HCT116 (cell line): Measurements from ENCODE around the gene ABHD2. TPM values are rescaled to one million over a fixed set of nuclear protein-coding genes. Genes with fewer than 3 reads are reported as not detected.

ENCODE experiments used
- ATAC-seq: fragments of 200-7000 bp; cut with Tn5 transposase; 2 replicates; pipeline ENCODE4 v1.9.1; 2020; ENCODE audit warnings: mild to moderate bottlenecking, moderate library complexity
- BruUV-seq: library from RNA; stranded (reverse); fragments of 400-500 nt; replicated peaks from 2 replicates; lab custom pipeline; 2021; lab: Mats Ljungman, UMichigan
- CTCF ChIA-PET: fragments of 300-600 bp; sonication (Branson Sonifier 250); formaldehyde crosslinking; loops from one replicate; lab custom pipeline; 2021; ENCODE audit warnings: antibody characterized with exemption; lab: Charles Lee
- POLR2A ChIA-PET: fragments of 300-600, 350-600 bp; sonication (Branson Sonifier 250); formaldehyde crosslinking; loops from one replicate; lab custom pipeline; 2021; ENCODE audit warnings: antibody characterized with exemption; lab: Charles Lee
- RAD21 ChIA-PET, 2 experiments: fragments of 300-600 bp; sonication (Branson Sonifier 250); formaldehyde crosslinking; loops; one replicate each; lab custom pipeline; 2023; ENCODE audit warnings: low total read pairs in 2 of 2; ENCODE audit not compliant: uncharacterized antibody in 2 of 2, unreplicated experiment in 2 of 2, low non-redundant PET in 1 of 2; lab: Charles Lee
- DNase-seq: peaks from one replicate; pipeline ENCODE4 v3.0.0-alpha.2; 2010; ENCODE audit warnings: low read depth, low spot score
- H2AFZ ChIP-seq: fragments of 200-600 bp; shearing (Covaris generic), sonication (generic); 2 replicates; pipeline ENCODE4 v1.6.1; 2017; ENCODE audit warnings: low read depth, mixed run types, mixed read lengths, antibody characterized with exemption, low read length; ENCODE audit not compliant: poor library complexity, severe bottlenecking
- H3K27ac ChIP-seq: 2 replicates; pipeline ENCODE4 v1.5.1; 2012; ENCODE audit warnings: low read depth, low read length
- H3K27me3 ChIP-seq: fragments of 200-600 bp; sonication (generic); 2 replicates; pipeline ENCODE4 v1.6.1; 2016; ENCODE audit warnings: mixed run types, low read length, mixed read lengths; ENCODE audit not compliant: insufficient read depth
- H3K36me3 ChIP-seq, 2 experiments: fragments of 200-500 bp in 1 of 2; fragments of 200-600 bp in 1 of 2; sonication (Bioruptor generic) in 1 of 2; sonication (generic) in 1 of 2; 2 replicates each; pipeline versions ENCODE4 v1.5.1 to v1.6.1; 2014 to 2016; ENCODE audit warnings: low read length in 2 of 2, inconsistent platforms in 1 of 2, mixed read lengths in 1 of 2, mixed run types in 1 of 2; ENCODE audit not compliant: insufficient read depth in 2 of 2, control insufficient read depth in 1 of 2
- H3K4me1 ChIP-seq, 2 experiments: fragments of 200-600 bp in 1 of 2; sonication (generic) in 1 of 2; 2 replicates each; pipeline versions ENCODE4 v1.5.1 to v1.6.1; 2012 to 2017; ENCODE audit warnings: low read length in 2 of 2, inconsistent platforms in 1 of 2, mild to moderate bottlenecking in 1 of 2, mixed read lengths in 1 of 2, mixed run types in 1 of 2, moderate library complexity in 1 of 2; ENCODE audit not compliant: insufficient read depth in 2 of 2, control insufficient read depth in 1 of 2
- H3K4me2 ChIP-seq: fragments of 200-600 bp; sonication (generic); 2 replicates; pipeline ENCODE4 v1.6.1; 2017; ENCODE audit warnings: mixed run types, low read length, mixed read lengths
- H3K4me3 ChIP-seq, 2 experiments: fragments of 200-600 bp in 1 of 2; sonication (generic) in 1 of 2; replicated peaks in 1 of 2; 2 replicates each; pipeline ENCODE4 v1.5.1; 2011 to 2016; ENCODE audit warnings: low read length in 2 of 2, control low read depth in 1 of 2, low read depth in 1 of 2, mild to moderate bottlenecking in 1 of 2, mixed read lengths in 1 of 2, mixed run types in 1 of 2
- H3K79me2 ChIP-seq: fragments of 200-600 bp; sonication (generic); 2 replicates; pipeline ENCODE4 v1.6.1; 2017; ENCODE audit warnings: mild to moderate bottlenecking, mixed run types, low read length, moderate library complexity, mixed read lengths; ENCODE audit not compliant: insufficient read depth
- H3K9ac ChIP-seq: fragments of 200-600 bp; sonication (generic); 2 replicates; pipeline ENCODE4 v1.6.1; 2016; ENCODE audit warnings: low read length, mixed read lengths
- H3K9me2 ChIP-seq: fragments of 200-600 bp; sonication (generic), shearing (Covaris generic); 2 replicates; pipeline ENCODE4 v1.6.1; 2017; ENCODE audit warnings: mixed run types, mild to moderate bottlenecking, moderate library complexity; ENCODE audit not compliant: insufficient read depth
- H3K9me3 ChIP-seq, 2 experiments: fragments of 200-500 bp in 1 of 2; fragments of 200-600 bp in 1 of 2; sonication (Bioruptor generic) in 1 of 2; sonication (generic) in 1 of 2; 2 replicates each; pipeline ENCODE4 v1.6.1; 2014 to 2017; ENCODE audit warnings: low read length in 2 of 2, mixed read lengths in 2 of 2, inconsistent platforms in 1 of 2, low read depth in 1 of 2, mild to moderate bottlenecking in 1 of 2, mixed run types in 1 of 2, moderate library complexity in 1 of 2; ENCODE audit not compliant: control insufficient read depth in 1 of 2, insufficient read depth in 1 of 2
- H4K20me1 ChIP-seq: fragments of 200-600 bp; sonication (generic), shearing (Covaris generic); 2 replicates; pipeline ENCODE4 v1.6.1; 2017; ENCODE audit warnings: mixed run types, mild to moderate bottlenecking, moderate library complexity; ENCODE audit not compliant: insufficient read depth
- CBX3 ChIP-seq: IDR thresholded peaks from 2 replicates; pipeline ENCODE4 v1.6.1; 2012; ENCODE audit warnings: low read depth
- CEBPB ChIP-seq: IDR thresholded peaks from 2 replicates; pipeline ENCODE4 v1.6.1; 2012; ENCODE audit warnings: low read depth
- EGR1 ChIP-seq: IDR thresholded peaks from 2 replicates; pipeline ENCODE4 v1.6.1; 2012; ENCODE audit warnings: low read depth
- EZH2 ChIP-seq: fragments of 200-600 bp; sonication (generic); IDR thresholded peaks from 2 replicates; pipeline ENCODE4 v1.6.1; 2017; ENCODE audit warnings: antibody characterized with exemption, mixed run types
- FOSL1 ChIP-seq: IDR thresholded peaks from 2 replicates; pipeline ENCODE4 v1.6.1; 2012; ENCODE audit warnings: low read depth
- JUND ChIP-seq: IDR thresholded peaks from 2 replicates; pipeline ENCODE4 v1.6.1; 2012
- POLR2AphosphoS5 ChIP-seq: IDR thresholded peaks from 2 replicates; pipeline ENCODE4 v1.6.1; 2011; ENCODE audit warnings: mild to moderate bottlenecking, low read depth, low read length, moderate library complexity
- SIN3A ChIP-seq: IDR thresholded peaks from 2 replicates; pipeline ENCODE4 v1.6.1; 2012; ENCODE audit warnings: low read depth
- SRF ChIP-seq: IDR thresholded peaks from 2 replicates; pipeline ENCODE4 v1.6.1; 2012; ENCODE audit warnings: low read depth
- TCF7L2 ChIP-seq: IDR thresholded peaks from 2 replicates; pipeline ENCODE4 v1.7.0; 2011; ENCODE audit warnings: borderline replicate concordance, inconsistent platforms; ENCODE audit not compliant: insufficient read depth, insufficient read length; ENCODE audit errors: extremely low read depth
- YY1 ChIP-seq: IDR thresholded peaks from 2 replicates; pipeline ENCODE4 v1.6.1; 2011; ENCODE audit warnings: low read length, low read depth, moderate library complexity, mild to moderate bottlenecking; ENCODE audit not compliant: insufficient replicate concordance; ENCODE audit errors: extremely low read depth
- ZBTB33 ChIP-seq: IDR thresholded peaks from 2 replicates; pipeline ENCODE4 v1.6.1; 2011; ENCODE audit warnings: mild to moderate bottlenecking, low read length, moderate library complexity; ENCODE audit not compliant: insufficient replicate concordance; ENCODE audit errors: extremely low read depth
- ZNF274 ChIP-seq: fragments of 200-500 bp; sonication (Bioruptor generic); IDR thresholded peaks from 2 replicates; pipeline ENCODE4 v1.6.1; 2014; ENCODE audit warnings: mild to moderate bottlenecking, low read depth, low read length, inconsistent platforms
- intact Hi-C: fragments of 100-400 bp; cut with micrococcal nuclease; formaldehyde crosslinking; loops from 2 replicates; pipeline ENCODE4 v1.10.0; 2022
- total RNA-seq: library from RNA; stranded (reverse); gene quantifications from one replicate; pipeline ENCODE4 v1.2.1, GENCODE V29; 2021; ENCODE audit not compliant: unreplicated experiment
- TF ChIP-seq, protein P1 (sequence below): IDR thresholded peaks from 2 replicates; pipeline ENCODE4 v1.6.1; 2012; ENCODE audit warnings: low read depth
- TF ChIP-seq, protein P2 (sequence below), 3 experiments: fragments of 200-600 bp in 1 of 3; sonication (generic) in 1 of 3; IDR thresholded peaks in 2 of 3; conservative IDR thresholded peaks in 1 of 3; 2 replicates each; pipeline ENCODE4 v1.5.1; 2012 to 2017; ENCODE audit warnings: low read depth in 2 of 3, low read length in 2 of 3, antibody characterized with exemption in 1 of 3, borderline replicate concordance in 1 of 3, control low read depth in 1 of 3, mild to moderate bottlenecking in 1 of 3, mixed read lengths in 1 of 3, mixed run types in 1 of 3, moderate library complexity in 1 of 3; ENCODE audit not compliant: insufficient read depth in 1 of 3

Gene ABHD2
- total RNA-seq, 1 experiment from 2014 or later = 40.8 TPM

- BruUV-seq = no TSS peak
- Histone ChIP-seq H3K4me3 (no peak overlapping the region), H3K79me2 (no peaks in the 10 kb centered on the region), H3K9ac (no peak overlapping the region), H2AFZ (no peak overlapping the region), H3K27me3 (no peaks in the 10 kb centered on the region), H3K9me2 (no peaks in the 10 kb centered on the region), H3K9me3 (no peaks in the 10 kb centered on the region), H3K36me3 (no peaks in the 10 kb centered on the region), H3K27ac (no peak overlapping the region), H4K20me1 (no peaks in the 10 kb centered on the region; the same call in 1 of the 2 replicates), H3K4me1 (peaks cover 21 to 23% of the 10 kb centered on the region in 2 experiments), H3K4me2 (no peak overlapping the region)
- TF ChIP-seq SRF (no peak), CEBPB (no peak), FOSL1 (no peak), CBX3 (no peak), JUND (no peak), EZH2 (no peak), EGR1 (no peak), YY1 (no peak), ZBTB33 (no peak), SIN3A (no peak), POLR2AphosphoS5 (no peak), TCF7L2 (no peak), ZNF274 (no peak)
- TF ChIP-seq, protein P1, sequence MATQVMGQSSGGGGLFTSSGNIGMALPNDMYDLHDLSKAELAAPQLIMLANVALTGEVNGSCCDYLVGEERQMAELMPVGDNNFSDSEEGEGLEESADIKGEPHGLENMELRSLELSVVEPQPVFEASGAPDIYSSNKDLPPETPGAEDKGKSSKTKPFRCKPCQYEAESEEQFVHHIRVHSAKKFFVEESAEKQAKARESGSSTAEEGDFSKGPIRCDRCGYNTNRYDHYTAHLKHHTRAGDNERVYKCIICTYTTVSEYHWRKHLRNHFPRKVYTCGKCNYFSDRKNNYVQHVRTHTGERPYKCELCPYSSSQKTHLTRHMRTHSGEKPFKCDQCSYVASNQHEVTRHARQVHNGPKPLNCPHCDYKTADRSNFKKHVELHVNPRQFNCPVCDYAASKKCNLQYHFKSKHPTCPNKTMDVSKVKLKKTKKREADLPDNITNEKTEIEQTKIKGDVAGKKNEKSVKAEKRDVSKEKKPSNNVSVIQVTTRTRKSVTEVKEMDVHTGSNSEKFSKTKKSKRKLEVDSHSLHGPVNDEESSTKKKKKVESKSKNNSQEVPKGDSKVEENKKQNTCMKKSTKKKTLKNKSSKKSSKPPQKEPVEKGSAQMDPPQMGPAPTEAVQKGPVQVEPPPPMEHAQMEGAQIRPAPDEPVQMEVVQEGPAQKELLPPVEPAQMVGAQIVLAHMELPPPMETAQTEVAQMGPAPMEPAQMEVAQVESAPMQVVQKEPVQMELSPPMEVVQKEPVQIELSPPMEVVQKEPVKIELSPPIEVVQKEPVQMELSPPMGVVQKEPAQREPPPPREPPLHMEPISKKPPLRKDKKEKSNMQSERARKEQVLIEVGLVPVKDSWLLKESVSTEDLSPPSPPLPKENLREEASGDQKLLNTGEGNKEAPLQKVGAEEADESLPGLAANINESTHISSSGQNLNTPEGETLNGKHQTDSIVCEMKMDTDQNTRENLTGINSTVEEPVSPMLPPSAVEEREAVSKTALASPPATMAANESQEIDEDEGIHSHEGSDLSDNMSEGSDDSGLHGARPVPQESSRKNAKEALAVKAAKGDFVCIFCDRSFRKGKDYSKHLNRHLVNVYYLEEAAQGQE = no peak
- TF ChIP-seq, protein P2, sequence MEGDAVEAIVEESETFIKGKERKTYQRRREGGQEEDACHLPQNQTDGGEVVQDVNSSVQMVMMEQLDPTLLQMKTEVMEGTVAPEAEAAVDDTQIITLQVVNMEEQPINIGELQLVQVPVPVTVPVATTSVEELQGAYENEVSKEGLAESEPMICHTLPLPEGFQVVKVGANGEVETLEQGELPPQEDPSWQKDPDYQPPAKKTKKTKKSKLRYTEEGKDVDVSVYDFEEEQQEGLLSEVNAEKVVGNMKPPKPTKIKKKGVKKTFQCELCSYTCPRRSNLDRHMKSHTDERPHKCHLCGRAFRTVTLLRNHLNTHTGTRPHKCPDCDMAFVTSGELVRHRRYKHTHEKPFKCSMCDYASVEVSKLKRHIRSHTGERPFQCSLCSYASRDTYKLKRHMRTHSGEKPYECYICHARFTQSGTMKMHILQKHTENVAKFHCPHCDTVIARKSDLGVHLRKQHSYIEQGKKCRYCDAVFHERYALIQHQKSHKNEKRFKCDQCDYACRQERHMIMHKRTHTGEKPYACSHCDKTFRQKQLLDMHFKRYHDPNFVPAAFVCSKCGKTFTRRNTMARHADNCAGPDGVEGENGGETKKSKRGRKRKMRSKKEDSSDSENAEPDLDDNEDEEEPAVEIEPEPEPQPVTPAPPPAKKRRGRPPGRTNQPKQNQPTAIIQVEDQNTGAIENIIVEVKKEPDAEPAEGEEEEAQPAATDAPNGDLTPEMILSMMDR (IDR thresholded peaks at IDR 0.05 in 2 of 3, conservative IDR thresholded peaks at IDR 0.05 in 1 of 3; ENCODE audit: borderline replicate concordance in 1 of 3, insufficient read depth in 1 of 3, low read depth in 2 of 3, low read length in 2 of 3) = no peak
- RAD21 ChIA-PET = no interaction called here
- CTCF ChIA-PET = interaction anchor here (1.2 kb wide), 1 partner anchor 10 kb away, joined by 3 read pairs; no protein-coding TSS in a partner anchor
- ATAC-seq (no peak), DNase-seq (no peak)
- intact Hi-C loops = no loop called here
- POLR2A ChIA-PET = interaction anchor here (1.1 kb wide), 1 partner anchor 12 kb away, joined by 3 read pairs; no protein-coding TSS in a partner anchor
Observed at GRCh38 chr15:89116404-89116803, 28.1 kb downstream of the ABHD2 start.
